DOHH2 (cell line): ENCODE measurements around the gene DAAM2.

ENCODE experiments used
- CTCF ChIP-seq: fragments of 200-600 bp; sonication (generic); IDR thresholded peaks from one replicate; pipeline ENCODE4 v1.5.1; 2014; ENCODE audit warnings: antibody characterized with exemption, mild to moderate bottlenecking, low read depth, low read length; ENCODE audit not compliant: poor library complexity, severe bottlenecking
- EZH2phosphoT487 ChIP-seq: fragments of 200-600 bp; sonication (generic); IDR thresholded peaks from 2 replicates; pipeline ENCODE4 v1.6.1; 2017; ENCODE audit warnings: borderline replicate concordance, mild to moderate bottlenecking, antibody characterized with exemption, low read length, moderate library complexity, mixed read lengths

GRCh38 chr6:39812496-39812852 is 20.3 kb downstream of the DAAM2 start:
- TF ChIP-seq CTCF (no peak), EZH2phosphoT487 (no peak)
